Activated T-cell treated with anti-CD3 and anti-CD28 coated beads, Interleukin-2, amount 50 U/mL, for 72 hours (primary cell): ENCODE data around the gene SPC24. TPM values are rescaled to one million over a fixed set of nuclear protein-coding genes. Genes with fewer than 3 reads are reported as not detected.
"Not testable (repeated sequence)": the region's sequence is repeated elsewhere in the genome, so short reads cannot be mapped to it uniquely, and the experiment has no call there.

ENCODE experiments used
- ATAC-seq, 2 donors: fragments of 150-1000 bp; cut with Tn5 transposase; replicated peaks in 1 of 2; 2 replicates each; pipeline ENCODE4 v1.10.0; 2021; ENCODE audit warnings: moderate library complexity in 2 of 2, mild to moderate bottlenecking in 1 of 2
- DNase-seq, 2 donors: peaks; one replicate each; pipeline ENCODE4 v3.0.0; 2021 to 2022; ENCODE audit warnings: mixed read lengths in 1 of 2
- H3K27ac Mint-ChIP-seq: one replicate; pipeline ENCODE4 v1.8.0; 2022; ENCODE audit warnings: mild to moderate bottlenecking, moderate library complexity, mixed read lengths
- H3K27me3 Mint-ChIP-seq: one replicate; pipeline ENCODE4 v1.8.0; 2022; ENCODE audit warnings: low read depth, mixed read lengths
- H3K36me3 Mint-ChIP-seq, 2 donors: one replicate each; pipeline ENCODE4 v1.8.0; 2022; ENCODE audit warnings: mixed read lengths in 2 of 2, mild to moderate bottlenecking in 1 of 2; ENCODE audit not compliant: insufficient read depth in 2 of 2
- H3K4me1 Mint-ChIP-seq: one replicate; pipeline ENCODE4 v1.8.0; 2022; ENCODE audit warnings: low read depth, mixed read lengths
- H3K4me3 Mint-ChIP-seq, 2 donors: one replicate each; pipeline ENCODE4 v1.8.0; 2022; ENCODE audit warnings: mild to moderate bottlenecking in 2 of 2, mixed read lengths in 2 of 2, moderate library complexity in 2 of 2
- H3K9me3 Mint-ChIP-seq, 2 donors: one replicate each; pipeline ENCODE4 v1.8.0; 2022; ENCODE audit warnings: mixed read lengths in 2 of 2
- total RNA-seq, 2 donors: library from RNA; stranded (reverse); gene quantifications; one replicate each; pipeline ENCODE4 v1.2.3, GENCODE V29; 2022

SPC24 gene
- total RNA-seq, 2 donors from 2014 or later = 43.6 to 46.8 TPM

GRCh38 chr19:11181488-11181887 lies 25.9 kb upstream of the SPC24 start:
- DNase-seq = no peak
- H3K36me3 Mint-ChIP-seq = no peaks in the 10 kb centered on the region
- no peak overlapping the region for H3K4me3 Mint-ChIP-seq
- peaks cover 8% of the 10 kb centered on the region for H3K4me1 Mint-ChIP-seq
- ATAC-seq = no peak
- H3K27ac Mint-ChIP-seq = no peak overlapping the region
- peaks cover 4% of the 10 kb centered on the region for H3K27me3 Mint-ChIP-seq
- no peaks in the 10 kb centered on the region for H3K9me3 Mint-ChIP-seq

- H3K36me3 Mint-ChIP-seq, H3K27ac Mint-ChIP-seq, H3K4me1 Mint-ChIP-seq, ATAC-seq, H3K9me3 Mint-ChIP-seq, H3K4me3 Mint-ChIP-seq, DNase-seq, H3K27me3 Mint-ChIP-seq: not testable (repeated sequence)
Observed at GRCh38 chr19:11180975-11181374, 25.4 kb upstream of the SPC24 start.

GRCh38 chr19:11180346-11180745 lies 24.8 kb upstream of the SPC24 start:
- no peak for ATAC-seq
- no peak overlapping the region for H3K27ac Mint-ChIP-seq

GRCh38 chr19:11179716-11180297 lies 24.2 kb upstream of the SPC24 start:
- H3K4me3 Mint-ChIP-seq = peak overlapping the region in 1 of 2 donors; percentile 7
- H3K27ac Mint-ChIP-seq = no peak overlapping the region
- ATAC-seq (peak in 1 of 2 donors; percentile 39), DNase-seq (peak in 1 of 2 donors; percentile 19)
- H3K4me1 Mint-ChIP-seq = peaks cover 8% of the 10 kb centered on the region
- peaks cover 4% of the 10 kb centered on the region for H3K27me3 Mint-ChIP-seq
- H3K9me3 Mint-ChIP-seq = no peaks in the 10 kb centered on the region
- no peaks in the 10 kb centered on the region for H3K36me3 Mint-ChIP-seq

More at GRCh38 chr19:11180346-11180745, 24.8 kb upstream of the SPC24 start:
- no peak overlapping the region for H3K4me3 Mint-ChIP-seq
- H3K27me3 Mint-ChIP-seq = peaks cover 4% of the 10 kb centered on the region
- H3K36me3 Mint-ChIP-seq = no peaks in the 10 kb centered on the region
- no peak for DNase-seq
- H3K4me1 Mint-ChIP-seq = peaks cover 8% of the 10 kb centered on the region
- H3K9me3 Mint-ChIP-seq = no peaks in the 10 kb centered on the region

- ATAC-seq, H3K36me3 Mint-ChIP-seq, H3K27me3 Mint-ChIP-seq, H3K9me3 Mint-ChIP-seq, H3K4me1 Mint-ChIP-seq, H3K27ac Mint-ChIP-seq, DNase-seq, H3K4me3 Mint-ChIP-seq: not testable (repeated sequence)
Observed at GRCh38 chr19:11179145-11179465, 23.5 kb upstream of the SPC24 start.

GRCh38 chr19:11177592-11177991 lies 22.0 kb upstream of the SPC24 start:
- ATAC-seq (no peak), DNase-seq (no peak)
- no peak overlapping the region for H3K4me3 Mint-ChIP-seq
- H3K9me3 Mint-ChIP-seq = no peaks in the 10 kb centered on the region
- peaks cover 4% of the 10 kb centered on the region for H3K27me3 Mint-ChIP-seq
- H3K27ac Mint-ChIP-seq = no peak overlapping the region
- H3K36me3 Mint-ChIP-seq = no peaks in the 10 kb centered on the region
- peaks cover 8% of the 10 kb centered on the region for H3K4me1 Mint-ChIP-seq

GRCh38 chr19:11176466-11177193 lies 21.0 kb upstream of the SPC24 start:
- Mint-ChIP-seq H3K27me3 (peaks cover 4% of the 10 kb centered on the region), H3K9me3 (no peaks in the 10 kb centered on the region), H3K27ac (no peak overlapping the region), H3K4me1 (peaks cover 8% of the 10 kb centered on the region), H3K4me3 (no peak overlapping the region), H3K36me3 (no peaks in the 10 kb centered on the region)
- ATAC-seq (no peak), DNase-seq (no peak)

GRCh38 chr19:11175920-11176319 lies 20.3 kb upstream of the SPC24 start:
- Mint-ChIP-seq H3K4me1 (peaks cover 8% of the 10 kb centered on the region), H3K9me3 (no peaks in the 10 kb centered on the region), H3K27me3 (peaks cover 4% of the 10 kb centered on the region), H3K4me3 (no peak overlapping the region), H3K36me3 (no peaks in the 10 kb centered on the region), H3K27ac (no peak overlapping the region)
- ATAC-seq (no peak), DNase-seq (no peak)

- ATAC-seq (no peak), DNase-seq (no peak)
- Mint-ChIP-seq H3K36me3 (no peaks in the 10 kb centered on the region), H3K4me1 (no peaks in the 10 kb centered on the region), H3K27me3 (peaks cover 4% of the 10 kb centered on the region), H3K4me3 (no peak overlapping the region), H3K9me3 (no peaks in the 10 kb centered on the region), H3K27ac (no peak overlapping the region)
Observed at GRCh38 chr19:11174336-11174735, 18.8 kb upstream of the SPC24 start.

- no peaks in the 10 kb centered on the region for H3K4me1 Mint-ChIP-seq
- ATAC-seq = no peak
- H3K4me3 Mint-ChIP-seq = no peak overlapping the region
- H3K27me3 Mint-ChIP-seq = peaks cover 4% of the 10 kb centered on the region
- H3K27ac Mint-ChIP-seq = no peak overlapping the region
- DNase-seq = no peak
- H3K9me3 Mint-ChIP-seq = no peaks in the 10 kb centered on the region
- no peaks in the 10 kb centered on the region for H3K36me3 Mint-ChIP-seq
Observed at GRCh38 chr19:11173516-11174155, 18.1 kb upstream of the SPC24 start.

- H3K27me3 Mint-ChIP-seq = no peaks in the 10 kb centered on the region
- no peaks in the 10 kb centered on the region for H3K4me1 Mint-ChIP-seq
- no peak for DNase-seq
- no peak overlapping the region for H3K4me3 Mint-ChIP-seq
- no peak for ATAC-seq
- no peaks in the 10 kb centered on the region for H3K9me3 Mint-ChIP-seq
- H3K36me3 Mint-ChIP-seq = no peaks in the 10 kb centered on the region
- H3K27ac Mint-ChIP-seq = no peak overlapping the region
Observed at GRCh38 chr19:11172576-11172975, 17.0 kb upstream of the SPC24 start.

GRCh38 chr19:11171144-11171543 lies 15.6 kb upstream of the SPC24 start:
- DNase-seq = no peak
- Mint-ChIP-seq H3K36me3 (no peaks in the 10 kb centered on the region), H3K27ac (no peak overlapping the region), H3K9me3 (no peaks in the 10 kb centered on the region), H3K27me3 (no peaks in the 10 kb centered on the region), H3K4me1 (no peaks in the 10 kb centered on the region), H3K4me3 (no peak overlapping the region)
- no peak for ATAC-seq

GRCh38 chr19:11169896-11170678 lies 14.5 kb upstream of the SPC24 start:
- no peaks in the 10 kb centered on the region for H3K9me3 Mint-ChIP-seq
- DNase-seq (no peak), ATAC-seq (no peak)
- no peaks in the 10 kb centered on the region for H3K4me1 Mint-ChIP-seq
- no peaks in the 10 kb centered on the region for H3K36me3 Mint-ChIP-seq
- H3K27ac Mint-ChIP-seq = no peak overlapping the region
- H3K4me3 Mint-ChIP-seq = no peak overlapping the region
- H3K27me3 Mint-ChIP-seq = no peaks in the 10 kb centered on the region
